Neural cell (in vitro differentiated cells): ENCODE results near the gene ARHGAP9.
A peak's percentile ranks its signal among the peaks of the same experiment; 100 is the strongest.

Experiments used
- CTCF ChIP-seq: fragments of 450-650 bp; IDR thresholded peaks from 2 replicates; pipeline ENCODE4 v1.5.1; 2014; ENCODE audit warnings: antibody characterized with exemption, mild to moderate bottlenecking, moderate library complexity; ENCODE audit not compliant: poor library complexity, severe bottlenecking
- EP300 ChIP-seq: fragments of 450-650 bp; conservative IDR thresholded peaks from 2 replicates; pipeline ENCODE4 v1.6.1; 2014; ENCODE audit warnings: antibody characterized with exemption, mild to moderate bottlenecking, moderate library complexity; ENCODE audit not compliant: poor library complexity, severe bottlenecking
- EZH2 ChIP-seq: fragments of 200-600, 300-800 bp; shearing (Covaris generic), sonication (generic); IDR thresholded peaks from 2 replicates; pipeline ENCODE4 v1.6.1; 2014; ENCODE audit warnings: antibody characterized with exemption, low read length, borderline replicate concordance, mild to moderate bottlenecking; ENCODE audit not compliant: insufficient read depth, poor library complexity, severe bottlenecking
- POLR2AphosphoS5 ChIP-seq: IDR thresholded peaks from 2 replicates; pipeline ENCODE4 v1.6.1; 2012
- RAD21 ChIP-seq: fragments of 450-650 bp; conservative IDR thresholded peaks from 2 replicates; pipeline ENCODE4 v1.6.1; 2014; ENCODE audit warnings: antibody characterized with exemption, mild to moderate bottlenecking, moderate library complexity
- REST ChIP-seq: IDR thresholded peaks from 2 replicates; pipeline ENCODE4 v1.6.1; 2012; ENCODE audit warnings: borderline replicate concordance
- TAF1 ChIP-seq: IDR thresholded peaks from 2 replicates; pipeline ENCODE4 v1.6.1; 2012; ENCODE audit warnings: low read depth

GRCh38 chr12:57521525-57522010, 41.9 kb upstream of the ARHGAP9 start:
- TF ChIP-seq EZH2, result no peak
- no peak for TF ChIP-seq CTCF
- TF ChIP-seq EP300, result no peak
- TF ChIP-seq POLR2AphosphoS5, result no peak
- no peak for TF ChIP-seq TAF1
- peak; percentile 6 for TF ChIP-seq REST
- TF ChIP-seq RAD21, result no peak
